Panc1 (cell line): Measurements from ENCODE around the gene NOTCH4. TPM values are rescaled to one million over a fixed set of nuclear protein-coding genes. Genes with fewer than 3 reads are reported as not detected.
A peak's percentile ranks its signal among the peaks of the same experiment; 100 is the strongest.

Experiments
- ATAC-seq: fragments of 200-7000 bp; cut with Tn5 transposase; 2 replicates; pipeline ENCODE4 v1.9.1; 2020; ENCODE audit warnings: mild to moderate bottlenecking, moderate library complexity
- BruUV-seq: library from RNA; stranded (reverse); fragments of 400-500 nt; replicated peaks from 2 replicates; lab custom pipeline; 2021; lab: Mats Ljungman, UMichigan
- CTCF ChIA-PET: fragments of 300-600 bp; sonication (Branson Sonifier 250); formaldehyde crosslinking; loops from one replicate; lab custom pipeline; 2022; ENCODE audit warnings: antibody characterized with exemption; lab: Charles Lee
- POLR2A ChIA-PET: fragments of 300-600 bp; sonication (Branson Sonifier 250); formaldehyde crosslinking; loops from one replicate; lab custom pipeline; 2022; ENCODE audit warnings: antibody characterized with exemption; lab: Charles Lee
- DNase-seq: peaks from one replicate; pipeline ENCODE4 v3.0.0-alpha.2; 2010; ENCODE audit warnings: low read depth, low spot score
- H3K27ac ChIP-seq: 2 replicates; pipeline ENCODE4 v1.5.1; 2011; ENCODE audit warnings: mild to moderate bottlenecking, low read length, inconsistent platforms
- H3K27me3 ChIP-seq: fragments of 200-500 bp; sonication (Bioruptor generic); 2 replicates; pipeline ENCODE4 v1.6.0; 2014; ENCODE audit warnings: low read length, inconsistent platforms; ENCODE audit not compliant: control insufficient read depth, insufficient read depth
- H3K36me3 ChIP-seq: fragments of 200-500 bp; sonication (Bioruptor generic); 2 replicates; pipeline ENCODE4 v1.5.1; 2014; ENCODE audit warnings: inconsistent platforms, mild to moderate bottlenecking, low read length, moderate library complexity; ENCODE audit not compliant: control insufficient read depth, insufficient read depth
- H3K4me1 ChIP-seq: 2 replicates; pipeline ENCODE4 v1.5.1; 2011; ENCODE audit warnings: inconsistent platforms, mild to moderate bottlenecking, low read length, moderate library complexity; ENCODE audit not compliant: control insufficient read depth, insufficient read depth
- H3K4me3 ChIP-seq, 2 experiments: 2 replicates each; pipeline ENCODE4 v1.5.1; 2011 to 2012; ENCODE audit warnings: low read depth in 2 of 2, low read length in 2 of 2, mild to moderate bottlenecking in 2 of 2, inconsistent platforms in 1 of 2, moderate library complexity in 1 of 2
- H3K9me3 ChIP-seq: fragments of 200-500 bp; sonication (Bioruptor generic); 2 replicates; pipeline ENCODE4 v1.5.1; 2014; ENCODE audit warnings: low read depth, mild to moderate bottlenecking, inconsistent platforms, low read length, moderate library complexity; ENCODE audit not compliant: control insufficient read depth, insufficient read depth
- CTCF ChIP-seq: fragments of 450-650 bp; IDR thresholded peaks from 2 replicates; pipeline ENCODE4 v1.5.1; 2017; ENCODE audit warnings: mild to moderate bottlenecking
- POLR2AphosphoS5 ChIP-seq: IDR thresholded peaks from 2 replicates; pipeline ENCODE4 v1.6.1; 2012; ENCODE audit warnings: mild to moderate bottlenecking, low read depth, low read length, moderate library complexity
- SIN3A ChIP-seq: IDR thresholded peaks from 2 replicates; pipeline ENCODE4 v1.6.1; 2012; ENCODE audit warnings: low read depth, mild to moderate bottlenecking, low read length, moderate library complexity, borderline replicate concordance; ENCODE audit not compliant: insufficient read depth
- TCF7L2 ChIP-seq: IDR thresholded peaks from 2 replicates; pipeline ENCODE4 v1.6.1; 2011; ENCODE audit warnings: mild to moderate bottlenecking, low read depth, low read length, inconsistent platforms
- in situ Hi-C: cut with HindIII; loops from 2 replicates; pipeline ENCODE4 v1.10.0; 2016; ENCODE audit warnings: low sequenced_read_pairs, low pct_unique_long_range_greater_than_20kb
- intact Hi-C: fragments of 100-400 bp; cut with micrococcal nuclease; formaldehyde crosslinking; loops from one replicate; pipeline ENCODE4 v1.10.0; 2022; ENCODE audit not compliant: unreplicated experiment
- total RNA-seq: library from RNA; stranded (reverse); gene quantifications from one replicate; pipeline ENCODE4 v1.2.1, GENCODE V29; 2021; ENCODE audit not compliant: unreplicated experiment
- TF ChIP-seq, protein P1 (sequence below), 2 experiments: IDR thresholded peaks; 2 replicates each; pipeline ENCODE4 v1.6.1; 2011 to 2012; ENCODE audit warnings: low read depth in 2 of 2, control low read depth in 1 of 2, low read length in 1 of 2, mild to moderate bottlenecking in 1 of 2, moderate library complexity in 1 of 2; ENCODE audit not compliant: insufficient read depth in 1 of 2

Gene NOTCH4
- total RNA-seq, 1 experiment from 2014 or later = 2.0 TPM

DNA sequence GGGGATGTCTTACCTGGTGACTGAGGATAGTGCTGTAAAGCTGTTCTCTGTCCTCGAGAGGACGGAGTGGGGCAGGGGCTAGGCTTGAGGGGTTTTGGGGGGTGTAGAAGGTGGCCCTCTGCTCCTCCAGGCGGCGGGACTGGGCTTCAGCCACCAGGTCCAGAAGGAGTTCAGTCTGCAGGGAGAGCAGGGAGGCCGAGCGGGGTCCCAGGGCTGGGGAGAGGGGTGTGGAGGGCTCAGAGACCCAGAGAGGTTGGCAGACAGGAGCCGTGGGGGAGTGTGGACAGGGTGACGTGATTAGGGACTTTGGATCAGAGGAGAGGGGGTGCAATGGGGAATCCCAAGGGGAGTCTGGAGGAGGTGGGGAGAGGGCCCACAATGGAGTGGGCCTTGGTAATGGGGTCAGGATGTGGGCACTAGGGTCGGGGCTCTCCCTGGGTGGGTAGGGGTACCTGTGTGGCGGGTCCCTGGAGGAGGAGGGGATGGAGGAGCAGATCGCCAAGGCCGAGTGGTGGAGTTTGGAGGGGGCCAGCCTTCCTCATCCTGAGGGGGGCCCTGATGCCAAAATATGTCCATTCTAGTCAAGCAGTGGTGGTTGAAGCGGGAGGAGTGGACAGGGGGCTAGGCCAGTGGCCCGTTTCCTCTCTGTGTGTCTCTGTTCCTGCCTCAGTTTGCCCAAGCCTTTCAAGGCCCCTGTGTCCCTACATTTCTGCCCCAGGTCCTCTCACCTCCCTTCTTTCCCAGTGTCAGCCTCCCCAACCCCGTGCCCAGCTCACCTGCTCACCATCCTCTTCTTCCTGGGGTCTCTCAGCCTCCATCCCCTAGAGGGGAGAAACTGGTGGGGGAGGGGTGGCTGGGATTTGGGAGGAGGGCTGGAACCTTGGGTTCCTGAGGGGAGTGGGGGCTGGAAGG lies 31.9 kb downstream of the NOTCH4 start:
- Histone ChIP-seq H3K27ac (peak overlapping the region; percentile 94), H3K4me3 (no peak overlapping the region), H3K27me3 (no peaks in the 10 kb centered on the region), H3K36me3 (no peaks in the 10 kb centered on the region; the same call in 1 of the 2 replicates), H3K4me1 (peaks cover 35% of the 10 kb centered on the region), H3K9me3 (no peaks in the 10 kb centered on the region)
- intact Hi-C loops = loop anchor here (10.0 kb wide), 1 partner anchor 77 kb away; no protein-coding TSS in a partner anchor
- CTCF ChIA-PET = no interaction called here
- DNase-seq (no peak), ATAC-seq (no peak)
- in situ Hi-C loops = no loop called here
- TF ChIP-seq, protein P1, sequence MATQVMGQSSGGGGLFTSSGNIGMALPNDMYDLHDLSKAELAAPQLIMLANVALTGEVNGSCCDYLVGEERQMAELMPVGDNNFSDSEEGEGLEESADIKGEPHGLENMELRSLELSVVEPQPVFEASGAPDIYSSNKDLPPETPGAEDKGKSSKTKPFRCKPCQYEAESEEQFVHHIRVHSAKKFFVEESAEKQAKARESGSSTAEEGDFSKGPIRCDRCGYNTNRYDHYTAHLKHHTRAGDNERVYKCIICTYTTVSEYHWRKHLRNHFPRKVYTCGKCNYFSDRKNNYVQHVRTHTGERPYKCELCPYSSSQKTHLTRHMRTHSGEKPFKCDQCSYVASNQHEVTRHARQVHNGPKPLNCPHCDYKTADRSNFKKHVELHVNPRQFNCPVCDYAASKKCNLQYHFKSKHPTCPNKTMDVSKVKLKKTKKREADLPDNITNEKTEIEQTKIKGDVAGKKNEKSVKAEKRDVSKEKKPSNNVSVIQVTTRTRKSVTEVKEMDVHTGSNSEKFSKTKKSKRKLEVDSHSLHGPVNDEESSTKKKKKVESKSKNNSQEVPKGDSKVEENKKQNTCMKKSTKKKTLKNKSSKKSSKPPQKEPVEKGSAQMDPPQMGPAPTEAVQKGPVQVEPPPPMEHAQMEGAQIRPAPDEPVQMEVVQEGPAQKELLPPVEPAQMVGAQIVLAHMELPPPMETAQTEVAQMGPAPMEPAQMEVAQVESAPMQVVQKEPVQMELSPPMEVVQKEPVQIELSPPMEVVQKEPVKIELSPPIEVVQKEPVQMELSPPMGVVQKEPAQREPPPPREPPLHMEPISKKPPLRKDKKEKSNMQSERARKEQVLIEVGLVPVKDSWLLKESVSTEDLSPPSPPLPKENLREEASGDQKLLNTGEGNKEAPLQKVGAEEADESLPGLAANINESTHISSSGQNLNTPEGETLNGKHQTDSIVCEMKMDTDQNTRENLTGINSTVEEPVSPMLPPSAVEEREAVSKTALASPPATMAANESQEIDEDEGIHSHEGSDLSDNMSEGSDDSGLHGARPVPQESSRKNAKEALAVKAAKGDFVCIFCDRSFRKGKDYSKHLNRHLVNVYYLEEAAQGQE (IDR thresholded peaks at IDR 0.05; ENCODE audit: insufficient read depth in 1 of 2, low read depth in 2 of 2, low read length in 1 of 2) = no peak
- TF ChIP-seq TCF7L2 (no peak), POLR2AphosphoS5 (no peak)
- BruUV-seq = no TSS peak
- POLR2A ChIA-PET = interaction anchor here (0.6 kb wide), 1 partner anchor 282 kb away, joined by 3 read pairs; no protein-coding TSS in a partner anchor

DNA sequence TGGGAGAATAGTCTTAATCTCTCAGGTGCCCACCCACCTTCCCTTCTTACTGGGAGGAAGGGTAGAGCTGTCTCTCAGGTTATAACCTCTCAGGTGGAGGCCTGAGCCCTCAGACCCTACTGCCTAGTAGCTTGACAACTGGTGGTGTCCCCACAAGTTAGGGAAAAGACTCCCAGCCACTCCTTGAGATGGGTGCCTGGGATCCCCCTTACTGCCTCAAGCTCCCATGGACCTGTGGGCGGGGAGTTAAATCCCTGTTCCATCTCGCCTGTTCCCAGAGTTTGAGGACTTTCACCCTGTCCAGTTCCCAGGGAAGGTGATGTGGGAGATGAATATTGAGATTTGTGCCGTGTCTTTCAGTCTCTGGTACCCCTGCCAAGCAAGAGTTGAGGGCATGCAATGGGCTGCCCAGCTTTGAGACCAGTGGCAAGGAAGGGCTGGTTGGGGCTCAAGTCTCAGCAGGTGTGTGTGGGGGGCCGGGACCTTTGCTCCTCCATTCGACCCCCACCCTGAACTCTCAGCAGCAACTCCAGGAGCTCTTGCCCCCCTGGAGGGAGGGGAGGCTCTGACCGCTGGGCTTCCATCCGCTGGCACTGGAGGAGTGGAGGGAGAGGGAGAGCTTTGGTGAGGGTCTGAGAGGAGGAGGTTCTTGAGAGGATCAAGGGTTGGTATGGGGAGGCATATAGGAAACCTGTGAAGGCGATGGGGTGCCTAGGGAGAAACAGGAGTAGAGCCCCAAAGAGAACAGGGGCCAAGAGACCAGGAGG lies 32.8 kb downstream of the NOTCH4 start:
- CTCF ChIA-PET = no interaction called here
- no peak for DNase-seq
- peaks cover 32% of the 10 kb centered on the region for H3K4me1 ChIP-seq

More for the DNA sequence above, 32.8 kb downstream of the NOTCH4 start:
- H3K9me3 ChIP-seq = no peaks in the 10 kb centered on the region
- peak overlapping the region; percentile 94 for H3K27ac ChIP-seq
- peak overlapping the region in 1 of 2 experiments; percentile 74; a peak in 1 of 4 replicates for H3K4me3 ChIP-seq
- no peak for ATAC-seq
- intact Hi-C loops = loop anchor here (10.0 kb wide), 1 partner anchor 76 kb away; no protein-coding TSS in a partner anchor
- POLR2A ChIA-PET = interaction anchor here (0.6 kb wide), 1 partner anchor 281 kb away, joined by 3 read pairs; no protein-coding TSS in a partner anchor
- in situ Hi-C loops = no loop called here
- TF ChIP-seq CTCF = no peak
- no peak for TF ChIP-seq SIN3A
- no peak for TF ChIP-seq TCF7L2
- TF ChIP-seq, protein P1 (IDR thresholded peaks at IDR 0.05; ENCODE audit: insufficient read depth in 1 of 2, low read depth in 2 of 2, low read length in 1 of 2) = no peak
- no peak for TF ChIP-seq POLR2AphosphoS5
- no peaks in the 10 kb centered on the region; the same call in 1 of the 2 replicates for H3K36me3 ChIP-seq
- no TSS peak for BruUV-seq
- H3K27me3 ChIP-seq = no peaks in the 10 kb centered on the region
